ENCODE data around the gene CSAD. TPM values are rescaled to one million over a fixed set of nuclear protein-coding genes. Genes with fewer than 3 reads are reported as not detected.

Gene CSAD
- total RNA-seq, 1 donor from 2014 or later: 24.3 TPM

DNA sequence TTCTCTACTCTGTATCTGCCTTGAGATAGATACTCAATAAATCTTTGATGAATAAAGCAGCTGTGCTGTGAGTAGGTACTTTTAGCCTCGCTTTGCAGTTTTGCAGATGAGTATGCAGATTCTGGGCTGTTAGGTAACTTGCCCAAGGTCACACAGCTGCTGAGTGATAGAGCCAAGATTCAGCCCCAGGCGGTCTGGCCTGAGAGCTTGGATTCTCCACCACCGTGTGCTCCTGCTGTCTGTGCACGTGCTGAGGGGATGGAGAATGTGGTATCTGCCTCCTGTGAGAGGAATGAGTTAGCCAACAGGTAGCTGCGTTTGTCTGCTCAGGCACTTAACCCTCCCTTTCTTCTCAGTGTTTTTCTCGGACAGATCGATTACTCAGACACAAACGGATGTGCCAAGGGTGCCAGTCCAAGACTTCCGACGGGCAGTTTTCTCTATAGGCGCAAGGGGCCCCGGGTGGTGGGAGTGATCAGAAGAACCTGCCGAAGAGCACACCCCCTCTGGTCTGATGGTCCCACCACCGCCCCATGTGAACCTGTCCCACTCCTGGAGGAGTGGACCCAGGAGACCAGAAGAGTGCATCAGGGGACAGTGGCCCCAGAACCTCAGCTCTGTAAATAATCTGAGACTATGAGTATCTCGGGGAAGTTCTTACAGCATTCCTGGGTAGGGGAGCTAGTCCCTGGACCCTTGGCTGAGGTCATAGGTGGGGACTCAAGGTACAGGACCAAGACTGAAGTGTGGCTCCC, 6.6 kb upstream of the CSAD start:
- peaks cover 29% of the 10 kb centered on the region for H3K36me3 Mint-ChIP-seq (ENCODE audit: low read depth)

DNA sequence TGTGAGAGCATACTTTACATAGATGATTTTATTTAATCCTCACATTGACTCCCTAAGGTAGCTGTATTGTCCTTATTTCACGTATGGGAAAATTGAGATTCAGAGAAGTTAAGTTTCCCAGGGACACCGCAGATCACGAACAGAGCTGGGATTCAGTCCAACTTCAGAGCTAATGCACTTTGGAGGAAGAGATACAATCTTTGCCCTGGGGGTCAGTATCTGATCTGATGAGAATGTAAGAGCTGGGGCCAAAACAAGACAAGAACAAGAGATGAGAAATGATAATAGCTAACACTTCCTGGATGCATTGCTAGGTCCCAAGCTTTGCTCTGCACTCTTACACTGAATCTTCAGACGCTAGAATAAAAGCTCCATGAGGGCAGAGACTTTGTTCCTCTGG, 6.0 kb upstream of the CSAD start:
- TF ChIP-seq, protein P1, sequence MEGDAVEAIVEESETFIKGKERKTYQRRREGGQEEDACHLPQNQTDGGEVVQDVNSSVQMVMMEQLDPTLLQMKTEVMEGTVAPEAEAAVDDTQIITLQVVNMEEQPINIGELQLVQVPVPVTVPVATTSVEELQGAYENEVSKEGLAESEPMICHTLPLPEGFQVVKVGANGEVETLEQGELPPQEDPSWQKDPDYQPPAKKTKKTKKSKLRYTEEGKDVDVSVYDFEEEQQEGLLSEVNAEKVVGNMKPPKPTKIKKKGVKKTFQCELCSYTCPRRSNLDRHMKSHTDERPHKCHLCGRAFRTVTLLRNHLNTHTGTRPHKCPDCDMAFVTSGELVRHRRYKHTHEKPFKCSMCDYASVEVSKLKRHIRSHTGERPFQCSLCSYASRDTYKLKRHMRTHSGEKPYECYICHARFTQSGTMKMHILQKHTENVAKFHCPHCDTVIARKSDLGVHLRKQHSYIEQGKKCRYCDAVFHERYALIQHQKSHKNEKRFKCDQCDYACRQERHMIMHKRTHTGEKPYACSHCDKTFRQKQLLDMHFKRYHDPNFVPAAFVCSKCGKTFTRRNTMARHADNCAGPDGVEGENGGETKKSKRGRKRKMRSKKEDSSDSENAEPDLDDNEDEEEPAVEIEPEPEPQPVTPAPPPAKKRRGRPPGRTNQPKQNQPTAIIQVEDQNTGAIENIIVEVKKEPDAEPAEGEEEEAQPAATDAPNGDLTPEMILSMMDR (IDR thresholded peaks at IDR 0.05): no peak
- Mint-ChIP-seq H3K36me3 (ENCODE audit: low read depth) (peaks cover 29% of the 10 kb centered on the region), H3K9me3 (ENCODE audit: low read depth) (no peaks in the 10 kb centered on the region), H3K27ac (ENCODE audit: unreplicated experiment) (no peak overlapping the region), H3K4me3 (ENCODE audit: unreplicated experiment) (no peak overlapping the region), H3K27me3 (ENCODE audit: low read depth) (no peaks in the 10 kb centered on the region), H3K4me1 (ENCODE audit: low read depth) (peaks cover 25% of the 10 kb centered on the region)
- no peak for DNase-seq (ENCODE audit: low spot score)

More for the DNA sequence above, 6.6 kb upstream of the CSAD start:
- Mint-ChIP-seq H3K4me1 (ENCODE audit: low read depth) (peaks cover 19% of the 10 kb centered on the region), H3K27me3 (ENCODE audit: low read depth) (no peaks in the 10 kb centered on the region), H3K9me3 (ENCODE audit: low read depth) (no peaks in the 10 kb centered on the region), H3K27ac (ENCODE audit: unreplicated experiment) (peak overlapping the region; percentile 22), H3K4me3 (ENCODE audit: unreplicated experiment) (no peak overlapping the region)
- no peak for DNase-seq (ENCODE audit: low spot score)
- TF ChIP-seq, protein P1 (IDR thresholded peaks at IDR 0.05): no peak

DNA sequence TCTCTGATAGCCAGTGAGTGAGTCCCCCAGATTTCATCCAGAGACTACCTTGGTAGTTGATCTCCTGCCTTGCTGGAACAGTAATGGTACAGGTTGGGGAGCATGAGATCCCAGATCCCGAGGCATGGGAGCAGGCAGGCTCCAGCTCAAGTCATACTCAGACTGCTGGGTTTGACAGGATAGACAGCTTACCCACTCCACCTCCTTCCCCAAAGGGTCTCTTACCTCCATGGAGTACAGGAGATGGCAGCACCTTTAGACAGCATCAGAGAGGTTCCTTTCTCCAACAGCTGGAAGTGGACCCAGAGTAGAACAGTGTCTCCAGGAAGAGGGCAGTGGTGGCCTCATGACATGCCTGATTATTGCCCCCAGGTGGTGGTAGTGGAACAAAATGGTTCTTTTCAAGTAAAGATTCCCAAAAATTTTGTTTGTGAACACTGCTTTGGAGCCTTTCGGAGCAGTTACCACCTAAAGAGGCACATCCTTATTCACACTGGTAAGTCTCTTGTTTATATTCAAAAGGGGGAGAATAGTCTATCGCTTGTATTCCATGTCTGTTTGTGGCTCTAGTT, 4.9 kb upstream of the CSAD start:
- Mint-ChIP-seq H3K4me3 (ENCODE audit: unreplicated experiment) (no peak overlapping the region), H3K27ac (ENCODE audit: unreplicated experiment) (no peak overlapping the region), H3K36me3 (ENCODE audit: low read depth) (peaks cover 29% of the 10 kb centered on the region), H3K9me3 (ENCODE audit: low read depth) (no peaks in the 10 kb centered on the region), H3K27me3 (ENCODE audit: low read depth) (no peaks in the 10 kb centered on the region), H3K4me1 (ENCODE audit: low read depth) (peaks cover 32% of the 10 kb centered on the region)
- TF ChIP-seq, protein P1 (IDR thresholded peaks at IDR 0.05): peak; percentile 31
- no peak for DNase-seq (ENCODE audit: low spot score)

DNA sequence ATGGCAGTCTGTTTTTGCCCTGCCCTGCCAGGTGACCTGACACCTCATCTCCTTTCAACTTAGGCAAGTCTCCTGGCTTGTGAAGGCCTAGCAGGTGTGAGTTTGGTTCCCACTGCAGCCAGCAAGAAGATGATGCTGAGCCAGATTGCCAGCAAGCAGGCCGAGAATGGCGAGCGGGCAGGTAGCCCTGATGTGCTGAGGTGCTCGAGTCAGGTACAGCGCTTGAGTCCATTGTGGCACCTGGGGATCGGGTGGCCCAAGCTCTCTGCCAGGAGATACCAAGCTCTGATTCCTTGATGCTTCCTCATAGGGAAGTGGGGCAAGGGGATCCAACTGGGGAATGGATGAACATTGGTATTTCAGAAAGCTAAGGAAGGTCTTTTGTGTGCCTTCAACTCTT, 4.1 kb upstream of the CSAD start:
- Mint-ChIP-seq H3K27me3 (ENCODE audit: low read depth) (no peaks in the 10 kb centered on the region), H3K27ac (ENCODE audit: unreplicated experiment) (no peak overlapping the region)

DNA sequence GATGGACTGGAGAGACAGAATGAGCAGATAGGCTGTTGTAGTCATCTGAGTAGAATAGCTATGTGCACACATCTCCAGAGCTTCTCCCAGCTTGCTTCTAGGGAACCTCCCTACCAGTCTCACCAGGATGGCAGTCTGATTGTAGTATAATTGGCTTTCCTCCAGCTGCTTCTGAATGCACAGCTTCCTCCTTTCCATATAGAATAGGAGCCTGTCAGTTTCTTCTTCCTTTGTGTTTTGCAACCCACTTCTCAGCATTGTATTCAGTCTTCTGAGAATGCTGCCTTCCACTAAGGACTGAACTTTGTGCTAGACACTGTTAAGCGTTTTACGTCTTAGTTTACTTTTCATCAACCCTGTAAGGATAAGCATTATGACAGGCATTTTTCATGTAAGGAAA, 2.2 kb upstream of the CSAD start:
- peak overlapping the region; percentile 90 for H3K4me3 Mint-ChIP-seq (ENCODE audit: unreplicated experiment)
- TF ChIP-seq, protein P1 (IDR thresholded peaks at IDR 0.05): no peak
- H3K36me3 Mint-ChIP-seq (ENCODE audit: low read depth): peaks cover 29% of the 10 kb centered on the region
- H3K27me3 Mint-ChIP-seq (ENCODE audit: low read depth): no peaks in the 10 kb centered on the region
- H3K4me1 Mint-ChIP-seq (ENCODE audit: low read depth): peaks cover 43% of the 10 kb centered on the region
- DNase-seq (ENCODE audit: low spot score): no peak
- H3K27ac Mint-ChIP-seq (ENCODE audit: unreplicated experiment): no peak overlapping the region
- H3K9me3 Mint-ChIP-seq (ENCODE audit: low read depth): no peaks in the 10 kb centered on the region

More for the DNA sequence above, 4.1 kb upstream of the CSAD start:
- DNase-seq (ENCODE audit: low spot score): no peak
- H3K36me3 Mint-ChIP-seq (ENCODE audit: low read depth): peaks cover 29% of the 10 kb centered on the region
- H3K4me1 Mint-ChIP-seq (ENCODE audit: low read depth): peaks cover 32% of the 10 kb centered on the region
- no peak overlapping the region for H3K4me3 Mint-ChIP-seq (ENCODE audit: unreplicated experiment)
- H3K9me3 Mint-ChIP-seq (ENCODE audit: low read depth): no peaks in the 10 kb centered on the region
- TF ChIP-seq, protein P1 (IDR thresholded peaks at IDR 0.05): no peak

All from chondrocyte (in vitro differentiated cells).